SU-DHL-6 (cell line): Measurements from ENCODE around the gene TSPAN32.

Experiments
- H2AFZ ChIP-seq: fragments of 200-600 bp; sonication (generic); 2 replicates; pipeline ENCODE4 v1.6.1; 2014; ENCODE audit warnings: low read depth, mild to moderate bottlenecking, moderate library complexity, mixed read lengths, antibody characterized with exemption, low read length; ENCODE audit not compliant: severe bottlenecking
- H3F3A ChIP-seq: fragments of 200-600 bp; shearing (Covaris generic); 2 replicates; pipeline ENCODE4 v1.6.0; 2016; ENCODE audit warnings: antibody characterized with exemption, mild to moderate bottlenecking; ENCODE audit not compliant: insufficient read depth
- H3K27ac ChIP-seq: fragments of 200-600 bp; sonication (generic); 2 replicates; pipeline ENCODE4 v1.5.1; 2016; ENCODE audit warnings: low read depth, mild to moderate bottlenecking, low read length, moderate library complexity, mixed read lengths
- H3K27me3 ChIP-seq: fragments of 200-600 bp; sonication (generic), shearing (Covaris generic); 2 replicates; pipeline ENCODE4 v1.6.0; 2014; ENCODE audit warnings: mild to moderate bottlenecking, low read length
- H3K36me3 ChIP-seq: fragments of 200-600 bp; sonication (generic); 2 replicates; pipeline ENCODE4 v1.6.1; 2014; ENCODE audit warnings: mild to moderate bottlenecking, low read length, mixed read lengths
- H3K4me2 ChIP-seq: fragments of 300-600, 200-600 bp; shearing (Covaris generic), sonication (generic); 2 replicates; pipeline ENCODE4 v1.6.0; 2014; ENCODE audit warnings: low read length, low read depth, mild to moderate bottlenecking; ENCODE audit not compliant: poor library complexity, severe bottlenecking
- H3K4me3 ChIP-seq: fragments of 200-600 bp; sonication (generic); 2 replicates; pipeline ENCODE4 v1.5.1; 2014; ENCODE audit warnings: antibody characterized with exemption, low read length, mild to moderate bottlenecking, mixed read lengths; ENCODE audit not compliant: insufficient read depth, poor library complexity, severe bottlenecking
- H3K79me2 ChIP-seq: fragments of 200-600 bp; sonication (generic); 2 replicates; pipeline ENCODE4 v1.6.1; 2014; ENCODE audit warnings: mild to moderate bottlenecking, low read length, moderate library complexity; ENCODE audit not compliant: insufficient read depth
- H3K9ac ChIP-seq: fragments of 200-600 bp; sonication (generic); 2 replicates; pipeline ENCODE4 v1.7.0; 2014; ENCODE audit warnings: mild to moderate bottlenecking, low read length
- H3K9me2 ChIP-seq: fragments of 200-600 bp; sonication (generic); replicated peaks from 2 replicates; pipeline ENCODE4 v1.6.1; 2014; ENCODE audit warnings: low read length; ENCODE audit not compliant: insufficient read depth
- H3K9me3 ChIP-seq: fragments of 200-600 bp; sonication (generic); 2 replicates; pipeline ENCODE4 v1.6.1; 2014; ENCODE audit warnings: low read length, mixed read lengths; ENCODE audit not compliant: insufficient read depth
- H4K20me1 ChIP-seq: fragments of 200-600 bp; sonication (generic); 2 replicates; pipeline ENCODE4 v1.6.1; 2014; ENCODE audit warnings: low read depth, mild to moderate bottlenecking, antibody characterized with exemption, low read length, moderate library complexity, mixed read lengths
- EZH2phosphoT487 ChIP-seq: fragments of 200-600 bp; sonication (generic), shearing (Covaris generic); conservative IDR thresholded peaks from 2 replicates; pipeline ENCODE4 v1.6.1; 2018; ENCODE audit warnings: mild to moderate bottlenecking, antibody characterized with exemption, low read length, moderate library complexity, mixed read lengths
- TF ChIP-seq, protein P1 (sequence below): fragments of 200-600 bp; sonication (generic); IDR thresholded peaks from one replicate; pipeline ENCODE4 v1.5.1; 2017; ENCODE audit warnings: antibody characterized with exemption, mild to moderate bottlenecking, low read length, moderate library complexity; ENCODE audit not compliant: insufficient read depth, poor library complexity, severe bottlenecking

Gene TSPAN32

DNA sequence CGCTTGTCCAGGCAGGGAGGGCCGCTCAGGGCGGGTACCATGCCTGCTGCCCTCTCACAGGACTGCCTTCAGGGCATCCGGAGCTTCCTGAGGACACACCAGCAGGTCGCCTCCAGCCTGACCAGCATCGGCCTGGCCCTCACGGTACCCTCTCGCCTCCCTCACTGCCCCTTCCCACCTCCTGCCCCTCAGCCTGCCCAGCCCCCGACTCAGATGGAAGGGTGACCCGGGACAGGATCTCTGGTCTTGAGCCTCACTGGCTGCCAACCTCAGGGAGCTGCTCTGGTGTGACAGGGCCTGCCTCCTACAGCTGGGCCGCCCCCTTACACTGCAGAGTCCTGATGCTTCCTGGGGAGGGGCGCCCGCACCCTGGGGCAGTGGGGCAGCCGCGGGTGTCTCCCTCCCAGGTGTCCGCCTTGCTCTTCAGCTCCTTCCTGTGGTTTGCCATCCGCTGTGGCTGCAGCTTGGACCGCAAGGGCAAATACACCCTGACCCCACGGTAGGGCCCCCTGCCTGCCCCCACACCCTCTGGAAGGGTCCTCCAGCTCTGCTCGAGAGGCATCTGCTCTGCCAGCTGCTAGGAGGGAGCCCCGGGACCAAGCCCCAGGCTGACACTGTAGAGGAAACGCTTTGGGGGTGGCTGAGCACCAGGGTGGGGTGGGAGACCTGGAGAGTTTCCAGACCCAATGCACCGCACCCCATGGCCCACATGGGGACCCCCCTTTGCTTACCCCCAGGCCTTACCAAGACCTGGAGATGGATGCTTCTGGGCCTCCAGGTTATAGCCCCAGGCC, 14.6 kb downstream of the TSPAN32 start:
- no peaks in the 10 kb centered on the region for H3K79me2 ChIP-seq
- H3K9me2 ChIP-seq = no peaks in the 10 kb centered on the region
- no peak overlapping the region for H3K27ac ChIP-seq
- no peaks in the 10 kb centered on the region for H3K36me3 ChIP-seq
- TF ChIP-seq, protein P1, sequence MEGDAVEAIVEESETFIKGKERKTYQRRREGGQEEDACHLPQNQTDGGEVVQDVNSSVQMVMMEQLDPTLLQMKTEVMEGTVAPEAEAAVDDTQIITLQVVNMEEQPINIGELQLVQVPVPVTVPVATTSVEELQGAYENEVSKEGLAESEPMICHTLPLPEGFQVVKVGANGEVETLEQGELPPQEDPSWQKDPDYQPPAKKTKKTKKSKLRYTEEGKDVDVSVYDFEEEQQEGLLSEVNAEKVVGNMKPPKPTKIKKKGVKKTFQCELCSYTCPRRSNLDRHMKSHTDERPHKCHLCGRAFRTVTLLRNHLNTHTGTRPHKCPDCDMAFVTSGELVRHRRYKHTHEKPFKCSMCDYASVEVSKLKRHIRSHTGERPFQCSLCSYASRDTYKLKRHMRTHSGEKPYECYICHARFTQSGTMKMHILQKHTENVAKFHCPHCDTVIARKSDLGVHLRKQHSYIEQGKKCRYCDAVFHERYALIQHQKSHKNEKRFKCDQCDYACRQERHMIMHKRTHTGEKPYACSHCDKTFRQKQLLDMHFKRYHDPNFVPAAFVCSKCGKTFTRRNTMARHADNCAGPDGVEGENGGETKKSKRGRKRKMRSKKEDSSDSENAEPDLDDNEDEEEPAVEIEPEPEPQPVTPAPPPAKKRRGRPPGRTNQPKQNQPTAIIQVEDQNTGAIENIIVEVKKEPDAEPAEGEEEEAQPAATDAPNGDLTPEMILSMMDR = no peak
- TF ChIP-seq EZH2phosphoT487 = no peak
- no peaks in the 10 kb centered on the region for H3F3A ChIP-seq
- no peaks in the 10 kb centered on the region for H3K9me3 ChIP-seq
- no peak overlapping the region for H3K4me3 ChIP-seq
- no peaks in the 10 kb centered on the region for H3K27me3 ChIP-seq
- H4K20me1 ChIP-seq = no peaks in the 10 kb centered on the region
- H2AFZ ChIP-seq = no peak overlapping the region
- H3K9ac ChIP-seq = no peak overlapping the region
- no peak overlapping the region for H3K4me2 ChIP-seq

DNA sequence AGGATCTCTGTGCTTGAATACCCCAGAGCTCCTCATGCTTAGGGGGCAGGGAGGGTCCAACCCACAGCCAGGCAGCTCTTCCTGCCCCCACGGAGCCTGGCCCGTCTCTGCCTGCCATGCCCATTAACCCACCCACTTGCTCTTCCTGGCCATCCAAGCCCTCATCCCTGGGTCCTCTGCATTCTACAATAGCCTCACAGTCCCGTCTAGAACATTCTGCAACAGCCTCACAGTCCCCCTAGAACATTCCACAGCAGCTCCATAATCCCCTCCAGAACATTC, 15.1 kb downstream of the TSPAN32 start:
- Histone ChIP-seq H3K4me3 (no peak overlapping the region), H4K20me1 (no peaks in the 10 kb centered on the region), H3F3A (no peaks in the 10 kb centered on the region), H3K79me2 (no peaks in the 10 kb centered on the region), H3K36me3 (no peaks in the 10 kb centered on the region), H3K9ac (no peak overlapping the region), H3K27ac (no peak overlapping the region), H3K27me3 (no peaks in the 10 kb centered on the region), H2AFZ (no peak overlapping the region), H3K9me3 (no peaks in the 10 kb centered on the region), H3K9me2 (no peaks in the 10 kb centered on the region), H3K4me2 (no peak overlapping the region)
- TF ChIP-seq, protein P1 = no peak
- no peak for TF ChIP-seq EZH2phosphoT487

DNA sequence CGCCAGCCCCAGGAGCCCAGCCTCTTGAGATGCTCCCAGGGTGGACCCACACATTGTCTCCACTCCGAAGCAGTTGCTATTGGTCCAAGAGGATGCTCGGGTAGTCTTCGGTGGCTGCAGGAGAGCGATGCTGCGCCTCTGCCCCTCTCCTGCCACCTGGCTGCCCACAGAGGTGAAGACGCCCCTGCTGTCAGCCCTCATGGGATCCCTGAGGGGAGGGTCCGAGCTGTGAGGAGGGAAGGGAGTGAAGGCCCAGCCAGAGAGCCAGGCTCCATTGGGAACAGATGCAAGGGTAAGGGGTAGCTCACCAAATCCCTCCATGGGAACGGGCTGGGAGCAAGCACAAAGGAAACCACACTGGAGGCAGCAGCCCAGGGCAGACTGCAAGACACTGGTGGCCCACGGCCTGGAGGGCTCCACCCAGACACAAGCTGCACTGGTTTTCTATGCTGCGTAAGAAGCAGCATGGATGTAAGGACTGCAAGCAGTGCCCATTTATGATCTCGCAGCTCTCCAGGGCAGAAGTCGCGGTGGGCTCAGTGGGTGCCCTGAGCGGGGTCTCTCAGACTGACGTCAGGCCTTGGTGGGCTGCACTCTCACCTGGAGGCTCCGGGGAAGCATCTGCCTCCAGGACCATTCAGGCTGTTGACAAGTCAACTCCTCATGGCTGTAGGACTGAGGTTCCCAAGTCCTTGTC, 15.7 kb downstream of the TSPAN32 start:
- Histone ChIP-seq H3K4me3 (no peak overlapping the region), H3K79me2 (no peaks in the 10 kb centered on the region), H3K4me2 (no peak overlapping the region), H3F3A (no peaks in the 10 kb centered on the region), H3K27me3 (no peaks in the 10 kb centered on the region), H3K9me2 (no peaks in the 10 kb centered on the region), H4K20me1 (no peaks in the 10 kb centered on the region), H3K9ac (no peak overlapping the region), H3K36me3 (no peaks in the 10 kb centered on the region), H3K27ac (no peak overlapping the region), H3K9me3 (no peaks in the 10 kb centered on the region), H2AFZ (no peak overlapping the region)
- TF ChIP-seq, protein P1 = no peak
- TF ChIP-seq EZH2phosphoT487 = no peak
